GM12891 (cell line): Measurements from ENCODE around the gene HMCN1.

Source experiments
- POLR2A ChIP-seq: IDR thresholded peaks from 2 replicates; pipeline ENCODE4 v1.6.1; 2011; ENCODE audit warnings: low read depth, low read length, control low read depth
- POLR2AphosphoS5 ChIP-seq: IDR thresholded peaks from 2 replicates; pipeline ENCODE4 v1.6.1; 2011; ENCODE audit warnings: low read depth, low read length, control low read depth

DNA sequence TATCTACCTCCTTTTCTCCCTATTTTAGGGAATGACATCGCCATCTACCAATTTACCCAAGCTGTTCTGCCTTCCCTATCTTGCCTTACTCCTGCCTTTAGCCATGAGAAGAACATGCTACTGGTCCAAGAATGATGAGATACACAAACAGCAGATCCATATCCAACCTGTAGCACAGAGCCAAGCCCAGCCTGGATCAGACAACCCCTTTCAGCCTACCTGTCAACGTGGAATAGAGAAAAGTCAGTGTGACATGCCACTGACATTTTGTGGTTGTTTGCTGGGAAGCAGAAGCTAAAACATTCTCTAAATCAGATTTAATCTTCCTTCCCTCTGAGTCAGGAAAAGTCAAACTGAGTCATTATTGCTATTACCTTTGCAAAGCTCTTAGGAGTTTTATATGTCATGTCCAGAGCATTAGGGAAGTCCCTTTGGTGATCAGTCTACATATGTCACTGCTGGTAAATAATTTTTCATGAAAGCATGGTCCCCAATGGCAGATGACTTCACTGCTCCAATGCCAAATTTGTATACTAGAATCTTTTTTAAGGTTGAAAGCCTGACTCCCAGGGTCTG is 497.8 kb downstream of the HMCN1 start:
- TF ChIP-seq POLR2AphosphoS5, result no peak
- TF ChIP-seq POLR2A, result no peak
